ENCODE data around the gene MCMBP.

Gene MCMBP

GRCh38 chr10:119811122-119811521, 61.5 kb downstream of the MCMBP start:
- H2AFZ ChIP-seq (ENCODE audit: low read length) = no peak overlapping the region
- H3K9me3 ChIP-seq (ENCODE audit: low read length) = no peaks in the 10 kb centered on the region
- no peak overlapping the region for H3K27ac ChIP-seq (ENCODE audit: low read depth, low read length, poor library complexity, severe bottlenecking)
- H3K4me1 ChIP-seq (ENCODE audit: insufficient read depth, low read length, severe bottlenecking) = no peaks in the 10 kb centered on the region
- no peak overlapping the region for H3K9ac ChIP-seq (ENCODE audit: low read length)
- H4K20me1 ChIP-seq (ENCODE audit: insufficient read depth, low read length) = no peaks in the 10 kb centered on the region
- no peak overlapping the region for H3K4me2 ChIP-seq (ENCODE audit: low read length)
- no peak overlapping the region for H3K4me3 ChIP-seq (ENCODE audit: low read depth, low read length, poor library complexity, severe bottlenecking)
- no peak for TF ChIP-seq CTCF (IDR thresholded peaks at IDR 0.05; ENCODE audit: low read length)
- no peak for TF ChIP-seq EZH2 (IDR thresholded peaks at IDR 0.05; ENCODE audit: borderline replicate concordance, low read length)
- H3K27me3 ChIP-seq (ENCODE audit: insufficient read depth, low read length) = no peaks in the 10 kb centered on the region
- no peaks in the 10 kb centered on the region for H3K36me3 ChIP-seq (ENCODE audit: insufficient read depth, low read length)
- H3K79me2 ChIP-seq (ENCODE audit: insufficient read depth, low read length) = no peaks in the 10 kb centered on the region
- H3F3A ChIP-seq (ENCODE audit: insufficient read depth, low read length) = no peaks in the 10 kb centered on the region
- H3K9me2 ChIP-seq (ENCODE audit: low read depth, low read length) = no peaks in the 10 kb centered on the region

GRCh38 chr10:119807960-119808697, 64.5 kb downstream of the MCMBP start:
- H3K36me3 ChIP-seq (ENCODE audit: insufficient read depth, low read length) = no peaks in the 10 kb centered on the region
- H3K27me3 ChIP-seq (ENCODE audit: insufficient read depth, low read length) = no peaks in the 10 kb centered on the region
- no peak for TF ChIP-seq EZH2 (IDR thresholded peaks at IDR 0.05; ENCODE audit: borderline replicate concordance, low read length)
- TF ChIP-seq CTCF (IDR thresholded peaks at IDR 0.05; ENCODE audit: low read length) = no peak
- H3K27ac ChIP-seq (ENCODE audit: low read depth, low read length, poor library complexity, severe bottlenecking) = no peak overlapping the region
- H3K4me2 ChIP-seq (ENCODE audit: low read length) = no peak overlapping the region
- H3K4me3 ChIP-seq (ENCODE audit: low read depth, low read length, poor library complexity, severe bottlenecking) = no peak overlapping the region
- no peaks in the 10 kb centered on the region for H4K20me1 ChIP-seq (ENCODE audit: insufficient read depth, low read length)
- no peak overlapping the region for H3K9ac ChIP-seq (ENCODE audit: low read length)
- no peaks in the 10 kb centered on the region for H3K79me2 ChIP-seq (ENCODE audit: insufficient read depth, low read length)
- no peaks in the 10 kb centered on the region for H3K4me1 ChIP-seq (ENCODE audit: insufficient read depth, low read length, severe bottlenecking)
- no peaks in the 10 kb centered on the region for H3K9me3 ChIP-seq (ENCODE audit: low read length)
- H3F3A ChIP-seq (ENCODE audit: insufficient read depth, low read length) = no peaks in the 10 kb centered on the region
- H3K9me2 ChIP-seq (ENCODE audit: low read depth, low read length) = no peaks in the 10 kb centered on the region
- H2AFZ ChIP-seq (ENCODE audit: low read length) = no peak overlapping the region

- TF ChIP-seq CTCF (IDR thresholded peaks at IDR 0.05; ENCODE audit: low read length) = no peak
- no peak for TF ChIP-seq EZH2 (IDR thresholded peaks at IDR 0.05; ENCODE audit: borderline replicate concordance, low read length)
- no peaks in the 10 kb centered on the region for H3K9me2 ChIP-seq (ENCODE audit: low read depth, low read length)
- H3K4me1 ChIP-seq (ENCODE audit: insufficient read depth, low read length, severe bottlenecking) = no peaks in the 10 kb centered on the region
- H3K4me2 ChIP-seq (ENCODE audit: low read length) = no peak overlapping the region
- no peaks in the 10 kb centered on the region for H4K20me1 ChIP-seq (ENCODE audit: insufficient read depth, low read length)
- H3K9me3 ChIP-seq (ENCODE audit: low read length) = no peaks in the 10 kb centered on the region
- no peaks in the 10 kb centered on the region for H3F3A ChIP-seq (ENCODE audit: insufficient read depth, low read length)
- no peak overlapping the region for H3K27ac ChIP-seq (ENCODE audit: low read depth, low read length, poor library complexity, severe bottlenecking)
- no peak overlapping the region for H3K4me3 ChIP-seq (ENCODE audit: low read depth, low read length, poor library complexity, severe bottlenecking)
- H3K27me3 ChIP-seq (ENCODE audit: insufficient read depth, low read length) = no peaks in the 10 kb centered on the region
- H2AFZ ChIP-seq (ENCODE audit: low read length) = no peak overlapping the region
- no peaks in the 10 kb centered on the region for H3K79me2 ChIP-seq (ENCODE audit: insufficient read depth, low read length)
- no peak overlapping the region for H3K9ac ChIP-seq (ENCODE audit: low read length)
- no peaks in the 10 kb centered on the region for H3K36me3 ChIP-seq (ENCODE audit: insufficient read depth, low read length)
These were observed 66.1 kb downstream of the MCMBP start for GRCh38 chr10:119806334-119807130.

Data from OCI-LY1 (cell line).